Measurements from ENCODE around the gene SLAIN1. TPM values are rescaled to one million over a fixed set of nuclear protein-coding genes. Genes with fewer than 3 reads are reported as not detected.

Gene SLAIN1
- total and polyA plus RNA-seq, 8 donors = 3.7 to 26.8 (median 12.1) TPM; not detected in 1

- Histone ChIP-seq H3K27ac (no peak overlapping the region), H3K27me3 (no peaks in the 10 kb centered on the region), H3K36me3 (peaks cover 0 to 17% (median 16%) of the 10 kb centered on the region in 4 donors), H3K9me3 (no peaks in the 10 kb centered on the region), H3K4me1 (peaks cover 0 to 8% (median under 1%) of the 10 kb centered on the region in 4 donors), H3K4me3 (no peak overlapping the region)
- DNase-seq = no peak
- intact Hi-C loops (cut with DNase I; ENCODE audit: low total_unique reads) = no loop called here
- 84 to 100% (median 95%) methylated on average over 1 of the region's 1 CpG for WGBS, 5 donors
- TF ChIP-seq EP300 (IDR thresholded peaks at IDR 0.05) = no peak
- TF ChIP-seq, protein P1, sequence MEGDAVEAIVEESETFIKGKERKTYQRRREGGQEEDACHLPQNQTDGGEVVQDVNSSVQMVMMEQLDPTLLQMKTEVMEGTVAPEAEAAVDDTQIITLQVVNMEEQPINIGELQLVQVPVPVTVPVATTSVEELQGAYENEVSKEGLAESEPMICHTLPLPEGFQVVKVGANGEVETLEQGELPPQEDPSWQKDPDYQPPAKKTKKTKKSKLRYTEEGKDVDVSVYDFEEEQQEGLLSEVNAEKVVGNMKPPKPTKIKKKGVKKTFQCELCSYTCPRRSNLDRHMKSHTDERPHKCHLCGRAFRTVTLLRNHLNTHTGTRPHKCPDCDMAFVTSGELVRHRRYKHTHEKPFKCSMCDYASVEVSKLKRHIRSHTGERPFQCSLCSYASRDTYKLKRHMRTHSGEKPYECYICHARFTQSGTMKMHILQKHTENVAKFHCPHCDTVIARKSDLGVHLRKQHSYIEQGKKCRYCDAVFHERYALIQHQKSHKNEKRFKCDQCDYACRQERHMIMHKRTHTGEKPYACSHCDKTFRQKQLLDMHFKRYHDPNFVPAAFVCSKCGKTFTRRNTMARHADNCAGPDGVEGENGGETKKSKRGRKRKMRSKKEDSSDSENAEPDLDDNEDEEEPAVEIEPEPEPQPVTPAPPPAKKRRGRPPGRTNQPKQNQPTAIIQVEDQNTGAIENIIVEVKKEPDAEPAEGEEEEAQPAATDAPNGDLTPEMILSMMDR (IDR thresholded peaks at IDR 0.05) = no peak
- TF ChIP-seq POLR2A (IDR thresholded peaks at IDR 0.05) = no peak
- no peak for TF ChIP-seq POLR2AphosphoS5 (IDR thresholded peaks at IDR 0.05)
Observed at GRCh38 chr13:77741597-77741972, 44.1 kb downstream of the SLAIN1 start.

GRCh38 chr13:77742801-77743200, 45.3 kb downstream of the SLAIN1 start:
- no peaks in the 10 kb centered on the region for H3K9me3 ChIP-seq
- H3K4me1 ChIP-seq = peaks cover 0 to under 1% (median 0%) of the 10 kb centered on the region in 4 donors
- H3K36me3 ChIP-seq = peaks cover 0 to 28% (median 26%) of the 10 kb centered on the region in 4 donors
- H3K4me3 ChIP-seq = no peak overlapping the region
- no peak for DNase-seq
- intact Hi-C loops (cut with DNase I; ENCODE audit: low total_unique reads) = no loop called here
- H3K27me3 ChIP-seq = no peaks in the 10 kb centered on the region
- WGBS, 5 donors = 93 to 98% (median 96%) methylated on average over 2 of the region's 2 CpGs
- TF ChIP-seq, protein P1 (IDR thresholded peaks at IDR 0.05) = no peak
- TF ChIP-seq EP300 (IDR thresholded peaks at IDR 0.05) (no peak), POLR2A (IDR thresholded peaks at IDR 0.05) (no peak), POLR2AphosphoS5 (IDR thresholded peaks at IDR 0.05) (no peak)
- no peak overlapping the region for H3K27ac ChIP-seq

- H3K9me3 ChIP-seq = no peaks in the 10 kb centered on the region
- H3K4me3 ChIP-seq = no peak overlapping the region
- intact Hi-C loops (cut with DNase I; ENCODE audit: low total_unique reads) = no loop called here
- TF ChIP-seq POLR2AphosphoS5 (IDR thresholded peaks at IDR 0.05) (no peak), POLR2A (IDR thresholded peaks at IDR 0.05) (no peak), EP300 (IDR thresholded peaks at IDR 0.05) (no peak)
- H3K27ac ChIP-seq = no peak overlapping the region
- H3K27me3 ChIP-seq = no peaks in the 10 kb centered on the region
- H3K4me1 ChIP-seq = peaks cover 0 to 7% (median 0%) of the 10 kb centered on the region in 4 donors
- WGBS, 5 donors = 62 to 75% (median 73%) methylated on average over 1 of the region's 1 CpG
- DNase-seq = no peak
- peaks cover 0 to 28% (median 26%) of the 10 kb centered on the region in 4 donors for H3K36me3 ChIP-seq
Observed at GRCh38 chr13:77745784-77746183, 48.3 kb downstream of the SLAIN1 start.

GRCh38 chr13:77749344-77749880, 51.9 kb downstream of the SLAIN1 start:
- TF ChIP-seq, protein P1 (IDR thresholded peaks at IDR 0.05) = no peak
- TF ChIP-seq EP300 (IDR thresholded peaks at IDR 0.05) (no peak), POLR2A (IDR thresholded peaks at IDR 0.05) (no peak), POLR2AphosphoS5 (IDR thresholded peaks at IDR 0.05) (no peak)
- DNase-seq = no peak
- no peak overlapping the region for H3K27ac ChIP-seq
- no peaks in the 10 kb centered on the region for H3K27me3 ChIP-seq
- no peaks in the 10 kb centered on the region for H3K9me3 ChIP-seq
- H3K4me3 ChIP-seq = no peak overlapping the region
- intact Hi-C loops (cut with DNase I; ENCODE audit: low total_unique reads) = no loop called here
- 37 to 51% (median 43%) methylated on average over 2 of the region's 2 CpGs for WGBS, 5 donors
- H3K4me1 ChIP-seq = peaks cover 0 to 7% (median 3%) of the 10 kb centered on the region in 4 donors
- H3K36me3 ChIP-seq = peaks cover 0 to 35% (median 20%) of the 10 kb centered on the region in 4 donors

Data from stomach (tissue), 9 donors.